ENCODE data around the gene RCVRN. TPM values are rescaled to one million over a fixed set of nuclear protein-coding genes. Genes with fewer than 3 reads are reported as not detected.

RCVRN gene
- total RNA-seq, 1 experiment from 2014 or later, result not detected

- no peaks in the 10 kb centered on the region for H3K27me3 ChIP-seq (ENCODE audit: low read length)
- intact Hi-C loops (cut with micrococcal nuclease), result no loop called here
- no peak overlapping the region for H2AFZ ChIP-seq (ENCODE audit: low read length)
- H3K4me2 ChIP-seq (ENCODE audit: low read length), result no peak overlapping the region
- no peaks in the 10 kb centered on the region for H3K9me3 ChIP-seq (ENCODE audit: low read length)
- DNase-seq (peak; percentile 44), ATAC-seq (no peak)
- no peaks in the 10 kb centered on the region for H4K20me1 ChIP-seq (ENCODE audit: low read length)
- no peaks in the 10 kb centered on the region for H3F3A ChIP-seq (ENCODE audit: low read length, unreplicated experiment)
- no peaks in the 10 kb centered on the region for H3K36me3 ChIP-seq (ENCODE audit: low read depth, low read length)
- BruUV-seq (replicated peaks), result no TSS peak
- H3K9me2 ChIP-seq (replicated peaks; ENCODE audit: low read length), result no peaks in the 10 kb centered on the region
- TF ChIP-seq EZH2 (IDR thresholded peaks at IDR 0.05; ENCODE audit: low read length, unreplicated experiment) (no peak), EZH2phosphoT487 (IDR thresholded peaks at IDR 0.05; ENCODE audit: borderline replicate concordance, low read length) (no peak)
- TF ChIP-seq, protein P1, sequence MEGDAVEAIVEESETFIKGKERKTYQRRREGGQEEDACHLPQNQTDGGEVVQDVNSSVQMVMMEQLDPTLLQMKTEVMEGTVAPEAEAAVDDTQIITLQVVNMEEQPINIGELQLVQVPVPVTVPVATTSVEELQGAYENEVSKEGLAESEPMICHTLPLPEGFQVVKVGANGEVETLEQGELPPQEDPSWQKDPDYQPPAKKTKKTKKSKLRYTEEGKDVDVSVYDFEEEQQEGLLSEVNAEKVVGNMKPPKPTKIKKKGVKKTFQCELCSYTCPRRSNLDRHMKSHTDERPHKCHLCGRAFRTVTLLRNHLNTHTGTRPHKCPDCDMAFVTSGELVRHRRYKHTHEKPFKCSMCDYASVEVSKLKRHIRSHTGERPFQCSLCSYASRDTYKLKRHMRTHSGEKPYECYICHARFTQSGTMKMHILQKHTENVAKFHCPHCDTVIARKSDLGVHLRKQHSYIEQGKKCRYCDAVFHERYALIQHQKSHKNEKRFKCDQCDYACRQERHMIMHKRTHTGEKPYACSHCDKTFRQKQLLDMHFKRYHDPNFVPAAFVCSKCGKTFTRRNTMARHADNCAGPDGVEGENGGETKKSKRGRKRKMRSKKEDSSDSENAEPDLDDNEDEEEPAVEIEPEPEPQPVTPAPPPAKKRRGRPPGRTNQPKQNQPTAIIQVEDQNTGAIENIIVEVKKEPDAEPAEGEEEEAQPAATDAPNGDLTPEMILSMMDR (conservative IDR thresholded peaks at IDR 0.05; ENCODE audit: low read depth, low read length), result no peak
- ChIA-PET CTCF (no interaction called here), POLR2A (ENCODE audit: unreplicated experiment) (no interaction called here)
- H3K4me1 ChIP-seq (ENCODE audit: insufficient read depth, low read length), result peaks cover 12% of the 10 kb centered on the region; the same call in 1 of the 2 replicates
- H3K79me2 ChIP-seq (ENCODE audit: low read length), result no peaks in the 10 kb centered on the region
- H3K4me3 ChIP-seq (ENCODE audit: low read length), result no peak overlapping the region
- no peak overlapping the region for H3K9ac ChIP-seq (ENCODE audit: low read length)
- no peak overlapping the region for H3K27ac ChIP-seq (ENCODE audit: low read length)
Observed at GRCh38 chr17:9893411-9894012, 11.6 kb downstream of the RCVRN start.

DNA sequence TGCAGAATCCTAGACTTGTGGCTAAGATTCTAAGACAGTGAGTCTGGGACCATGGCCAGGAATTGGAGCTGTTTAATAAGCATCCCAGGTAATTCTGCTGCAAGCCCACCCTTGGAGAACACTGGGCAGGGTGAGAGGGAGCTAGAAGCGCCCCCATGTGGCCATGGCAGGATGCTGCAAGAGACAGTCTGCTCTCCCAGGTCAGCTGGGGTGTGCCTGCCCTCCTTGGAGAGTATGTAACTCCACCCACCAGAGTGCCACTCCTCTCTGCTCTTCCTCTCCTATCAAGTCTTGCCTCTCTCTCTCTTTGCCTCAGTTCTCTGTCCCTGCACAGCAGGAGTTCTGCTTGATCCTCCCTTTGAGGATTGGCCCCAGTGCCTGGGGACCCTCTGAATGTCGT lies 14.9 kb downstream of the RCVRN start:
- no peak overlapping the region for H3K4me2 ChIP-seq (ENCODE audit: low read length)
- H3K9me3 ChIP-seq (ENCODE audit: low read length), result no peaks in the 10 kb centered on the region
- H3K4me1 ChIP-seq (ENCODE audit: insufficient read depth, low read length), result peaks cover 12% of the 10 kb centered on the region; the same call in 1 of the 2 replicates
- intact Hi-C loops (cut with micrococcal nuclease), result no loop called here
- H3K4me3 ChIP-seq (ENCODE audit: low read length), result no peak overlapping the region
- H3K36me3 ChIP-seq (ENCODE audit: low read depth, low read length), result no peaks in the 10 kb centered on the region
- no peaks in the 10 kb centered on the region for H3K79me2 ChIP-seq (ENCODE audit: low read length)
- no peaks in the 10 kb centered on the region for H3K27me3 ChIP-seq (ENCODE audit: low read length)
- BruUV-seq (replicated peaks), result no TSS peak
- H3K9ac ChIP-seq (ENCODE audit: low read length), result no peak overlapping the region
- no peaks in the 10 kb centered on the region for H3K9me2 ChIP-seq (replicated peaks; ENCODE audit: low read length)
- CTCF ChIA-PET, result no interaction called here
- POLR2A ChIA-PET (ENCODE audit: unreplicated experiment), result no interaction called here
- no peak overlapping the region for H2AFZ ChIP-seq (ENCODE audit: low read length)
- H4K20me1 ChIP-seq (ENCODE audit: low read length), result no peaks in the 10 kb centered on the region
- H3K27ac ChIP-seq (ENCODE audit: low read length), result no peak overlapping the region
- DNase-seq (peak; percentile 51), ATAC-seq (peak; percentile 61; the same call in 1 of the 2 replicates)
- H3F3A ChIP-seq (ENCODE audit: low read length, unreplicated experiment), result no peaks in the 10 kb centered on the region
- TF ChIP-seq, protein P1 (conservative IDR thresholded peaks at IDR 0.05; ENCODE audit: low read depth, low read length), result peak; percentile 75
- TF ChIP-seq EZH2phosphoT487 (IDR thresholded peaks at IDR 0.05; ENCODE audit: borderline replicate concordance, low read length), result no peak
- no peak for TF ChIP-seq EZH2 (IDR thresholded peaks at IDR 0.05; ENCODE audit: low read length, unreplicated experiment)

DNA sequence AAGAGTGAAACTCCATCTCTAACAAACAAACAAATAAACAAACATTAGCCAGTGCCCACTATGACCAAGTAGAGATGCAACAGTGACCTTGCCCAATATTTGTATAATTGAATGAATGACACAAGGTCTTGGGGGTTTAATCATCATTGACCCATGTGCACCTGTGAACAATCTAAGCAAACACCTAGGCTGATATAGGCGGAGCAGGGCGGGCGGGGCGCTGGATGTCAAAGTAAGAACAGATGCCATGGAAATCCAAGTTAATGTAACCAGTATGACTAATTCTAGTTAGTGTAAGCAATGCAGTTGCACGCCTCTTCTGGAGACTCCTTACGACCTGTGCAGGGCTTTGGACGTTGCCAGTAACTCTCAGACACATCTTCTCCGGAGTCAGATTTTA lies 17.6 kb downstream of the RCVRN start:
- H3K27me3 ChIP-seq (ENCODE audit: low read length), result no peaks in the 10 kb centered on the region
- H3K4me3 ChIP-seq (ENCODE audit: low read length), result no peak overlapping the region
- no peaks in the 10 kb centered on the region for H3F3A ChIP-seq (ENCODE audit: low read length, unreplicated experiment)
- H3K79me2 ChIP-seq (ENCODE audit: low read length), result no peaks in the 10 kb centered on the region
- H3K27ac ChIP-seq (ENCODE audit: low read length), result no peak overlapping the region
- POLR2A ChIA-PET (ENCODE audit: unreplicated experiment), result no interaction called here
- H3K4me2 ChIP-seq (ENCODE audit: low read length), result no peak overlapping the region
- no peaks in the 10 kb centered on the region for H3K9me2 ChIP-seq (replicated peaks; ENCODE audit: low read length)
- no peaks in the 10 kb centered on the region for H3K36me3 ChIP-seq (ENCODE audit: low read depth, low read length)
- H3K9ac ChIP-seq (ENCODE audit: low read length), result no peak overlapping the region
- TF ChIP-seq, protein P1 (conservative IDR thresholded peaks at IDR 0.05; ENCODE audit: low read depth, low read length), result no peak
- no peak for TF ChIP-seq EZH2 (IDR thresholded peaks at IDR 0.05; ENCODE audit: low read length, unreplicated experiment)
- no peak for TF ChIP-seq EZH2phosphoT487 (IDR thresholded peaks at IDR 0.05; ENCODE audit: borderline replicate concordance, low read length)
- H3K4me1 ChIP-seq (ENCODE audit: insufficient read depth, low read length), result no peaks in the 10 kb centered on the region; the same call in 1 of the 2 replicates
- peak; percentile 36 for DNase-seq
- BruUV-seq (replicated peaks), result no TSS peak
- no peak overlapping the region for H2AFZ ChIP-seq (ENCODE audit: low read length)
- H3K9me3 ChIP-seq (ENCODE audit: low read length), result no peaks in the 10 kb centered on the region
- peak; percentile 53 for ATAC-seq
- intact Hi-C loops (cut with micrococcal nuclease), result loop anchor here (5.0 kb wide), 1 partner anchor 90 kb away; no protein-coding TSS in a partner anchor
- no peaks in the 10 kb centered on the region for H4K20me1 ChIP-seq (ENCODE audit: low read length)
- CTCF ChIA-PET, result no interaction called here

Data from PC-3 (cell line).